HG03108 (cell line): Measurements from ENCODE around the gene USP7.
"Not testable (repeated sequence)": the region's sequence is repeated elsewhere in the genome, so short reads cannot be mapped to it uniquely, and the experiment has no call there.

ENCODE experiments used
- ATAC-seq: cut with Tn5 transposase; IDR thresholded peaks from one replicate; pipeline ENCODE4 v1.9.1; 2021; ENCODE audit warnings: moderate library complexity; ENCODE audit not compliant: unreplicated experiment

Gene USP7

GRCh38 chr16:8882725-8883377 is 80.9 kb downstream of the USP7 start:
- ATAC-seq = no peak

DNA sequence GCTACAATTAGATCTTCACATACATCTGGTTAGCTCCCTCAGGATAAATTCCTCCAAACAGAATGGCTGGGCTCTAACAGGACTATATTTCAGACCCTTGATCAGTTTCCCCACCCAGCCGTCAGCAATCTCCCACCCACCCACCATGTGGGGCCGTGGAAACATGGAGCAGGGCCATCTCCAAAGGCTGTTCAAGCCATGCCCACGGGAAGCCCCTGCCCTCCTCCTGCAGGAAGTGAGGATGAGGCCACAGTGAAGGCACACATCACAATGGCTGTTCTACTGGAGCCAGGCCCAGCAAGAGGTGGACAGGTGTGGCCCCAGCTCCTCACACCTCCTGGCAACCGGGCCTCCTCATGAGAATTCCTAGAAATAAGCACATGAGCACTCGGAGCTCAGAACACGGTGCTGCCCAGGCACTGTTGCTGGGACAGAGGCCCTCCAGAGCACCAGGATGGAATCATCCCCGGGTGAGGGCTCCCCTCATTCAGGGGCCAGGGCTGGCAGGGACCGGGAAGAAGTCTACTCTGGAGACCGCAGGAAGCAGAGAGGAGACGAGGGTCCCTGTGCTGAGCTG is 81.6 kb downstream of the USP7 start, which contains the start of gene LITAFD:
Gene LITAFD (plus strand): TSS at position 311 of the 577 bp plus-strand sequence. CDS start 2,005 bp downstream, outside the sequence.
- ATAC-seq = no peak

DNA sequence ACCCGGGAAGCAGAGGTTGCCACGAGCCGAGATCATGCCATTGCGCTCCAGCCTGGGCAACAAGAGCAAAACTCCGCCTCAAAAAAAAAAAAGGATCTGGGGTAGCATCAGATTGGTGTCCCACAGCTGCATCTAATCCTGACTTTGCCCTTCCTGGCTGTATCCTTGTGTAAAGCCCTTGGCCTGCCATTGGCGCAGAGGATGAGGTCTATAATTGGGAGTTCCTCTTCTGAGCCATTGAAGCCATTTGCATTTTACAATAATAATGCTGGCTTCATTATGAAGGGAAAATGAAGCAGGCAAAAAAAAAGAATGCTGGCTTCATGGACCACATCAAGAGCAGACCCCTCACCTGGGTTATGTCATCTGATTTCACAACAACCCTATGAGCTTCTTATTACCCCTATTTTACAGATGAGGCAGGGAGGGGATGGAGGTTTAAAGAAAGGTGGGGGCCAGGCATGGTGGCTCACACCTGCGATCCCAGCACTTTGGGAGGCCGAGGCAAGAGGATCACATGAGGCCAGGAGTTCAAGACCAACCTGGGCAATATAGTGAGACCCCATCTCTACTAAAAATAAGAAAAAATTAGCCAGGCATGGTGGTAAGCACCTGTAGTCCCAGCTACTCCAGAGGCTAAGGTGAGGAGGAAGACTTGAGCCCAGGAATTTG is 82.7 kb downstream of the USP7 start:
- no peak for ATAC-seq

DNA sequence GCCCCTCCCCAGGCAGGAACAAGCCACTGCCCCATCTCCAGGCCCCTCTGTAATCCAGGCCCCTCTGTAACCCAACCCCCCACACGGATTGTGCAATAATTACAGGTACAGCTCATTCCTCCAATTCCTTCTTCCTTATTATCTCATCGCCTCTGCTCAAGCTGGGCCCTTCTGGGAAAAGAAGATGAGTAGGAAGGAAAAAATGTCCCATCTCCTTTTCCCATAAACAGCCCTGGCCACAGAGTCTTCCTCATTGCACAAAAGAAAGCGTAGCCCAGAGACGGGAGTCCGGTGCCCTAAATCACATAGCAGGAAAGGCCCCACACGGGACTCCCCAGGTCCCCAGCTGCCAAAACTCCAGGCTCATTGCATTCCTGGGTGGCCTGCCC is 85.2 kb downstream of the USP7 start:
- no peak for ATAC-seq

- no peak for ATAC-seq
Observed at GRCh38 chr16:8877894-8878522, 85.7 kb downstream of the USP7 start.

DNA sequence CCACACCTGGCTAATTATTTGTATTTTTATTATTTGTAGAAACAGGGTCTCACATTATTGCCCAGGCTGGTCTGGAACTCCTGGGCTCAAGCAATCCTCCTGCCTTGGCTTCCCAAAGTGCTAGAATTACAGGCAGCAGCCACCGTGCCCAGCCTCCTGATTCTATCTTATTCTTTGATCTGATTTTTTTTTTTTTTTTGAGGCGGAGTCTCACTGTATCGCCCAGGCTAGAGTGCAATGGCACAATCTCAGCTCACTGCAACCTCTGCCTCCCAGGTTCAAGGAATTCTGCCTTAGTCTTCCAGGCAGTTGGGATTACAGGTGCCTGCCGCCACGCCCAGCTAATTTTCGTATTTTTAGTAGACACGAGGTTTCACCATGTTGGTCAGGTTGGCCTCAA is 88.4 kb downstream of the USP7 start:
- ATAC-seq = not testable (repeated sequence)

DNA sequence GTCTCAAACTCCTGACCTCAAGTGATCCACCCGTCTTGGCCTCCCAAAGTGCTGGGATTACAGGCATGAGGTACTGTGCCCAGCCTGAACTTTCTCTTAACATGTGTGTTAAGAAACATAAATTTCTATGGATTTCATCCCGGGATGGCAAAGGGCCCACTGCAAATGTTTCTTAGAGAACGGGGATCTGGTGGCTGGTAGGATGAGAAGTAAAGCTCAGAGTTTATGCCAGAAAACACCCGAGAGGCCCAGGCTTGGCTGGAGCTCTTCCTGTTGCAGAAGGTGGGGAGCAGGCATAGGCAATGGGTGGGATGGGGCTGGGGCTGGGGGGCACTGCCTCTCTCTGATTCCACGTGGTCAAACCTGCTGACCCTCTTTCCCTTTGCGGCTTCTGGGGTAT is 89.3 kb downstream of the USP7 start:
- no peak for ATAC-seq

DNA sequence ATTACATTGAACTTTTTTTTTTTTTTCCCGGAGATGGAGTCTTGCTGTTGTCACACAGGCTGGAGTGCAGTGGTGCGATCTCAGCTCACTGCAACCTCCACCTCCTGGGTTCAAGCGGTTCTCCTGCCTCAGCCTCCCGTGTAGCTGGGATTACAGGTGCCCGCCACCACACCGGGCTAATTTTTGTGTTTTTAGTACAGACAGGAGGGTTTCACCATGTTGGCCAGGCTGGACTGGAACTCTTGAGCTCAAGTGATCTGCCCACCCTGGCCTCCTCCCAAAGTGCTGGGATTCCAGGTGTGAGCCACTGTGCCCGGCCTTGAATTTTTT is 89.9 kb downstream of the USP7 start:
- ATAC-seq = not testable (repeated sequence)

DNA sequence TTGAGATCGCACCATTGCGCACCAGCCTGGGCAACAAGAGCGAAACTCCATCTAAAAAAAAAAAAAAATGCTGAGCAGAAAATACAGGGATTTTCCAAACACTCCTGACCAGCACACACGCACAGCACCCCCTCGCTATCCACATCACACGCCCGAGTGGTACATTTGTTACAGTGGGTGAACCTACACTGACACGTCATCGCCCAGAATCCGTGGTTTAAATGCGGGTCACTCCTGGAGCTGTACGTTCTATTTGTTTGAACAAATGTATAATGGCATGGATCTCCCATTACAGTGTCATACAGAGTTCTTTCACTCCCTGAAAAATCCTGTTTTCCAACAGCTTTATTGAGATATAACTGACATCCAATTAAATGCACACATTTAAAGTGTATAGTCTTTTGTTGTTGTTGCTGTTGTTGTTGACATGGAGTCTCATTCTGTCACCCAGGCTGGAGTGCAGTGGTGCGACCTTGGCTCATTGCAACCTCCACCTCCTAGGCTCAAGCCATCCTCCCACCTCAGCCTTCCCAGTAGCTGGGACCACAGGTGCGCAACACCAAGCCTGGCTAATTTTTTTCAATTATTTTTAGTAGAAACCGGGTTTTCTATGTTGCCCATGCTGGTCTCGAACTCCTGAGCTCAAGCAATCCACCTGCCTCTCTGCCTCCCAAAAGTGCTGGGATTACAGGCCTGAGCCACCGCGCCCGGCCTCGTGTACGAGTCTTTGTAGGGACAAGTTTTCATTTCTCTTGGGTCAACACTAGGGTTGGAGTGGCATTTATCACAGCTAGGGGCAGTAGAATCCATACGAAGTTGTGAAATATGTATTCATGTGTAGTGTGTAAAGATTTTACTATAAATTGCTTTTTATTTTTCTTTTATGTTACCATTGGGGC is 90.5 kb downstream of the USP7 start:
- no peak for ATAC-seq

- no peak for ATAC-seq
Observed at GRCh38 chr16:8872071-8872470, 91.6 kb downstream of the USP7 start.

DNA sequence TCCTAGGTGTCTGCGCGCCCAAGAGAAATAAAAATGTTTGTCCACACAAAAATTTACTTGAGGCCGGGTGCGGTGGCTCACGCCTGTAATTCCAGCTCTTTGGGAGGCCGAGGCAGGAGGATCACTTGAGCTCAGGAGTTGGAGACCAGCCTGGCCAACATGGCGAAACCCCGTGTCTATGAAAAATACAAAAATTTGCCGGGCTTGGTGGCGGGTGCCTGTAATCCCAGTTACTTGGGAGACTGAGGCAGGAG is 93.8 kb downstream of the USP7 start:
- ATAC-seq = not testable (repeated sequence)

DNA sequence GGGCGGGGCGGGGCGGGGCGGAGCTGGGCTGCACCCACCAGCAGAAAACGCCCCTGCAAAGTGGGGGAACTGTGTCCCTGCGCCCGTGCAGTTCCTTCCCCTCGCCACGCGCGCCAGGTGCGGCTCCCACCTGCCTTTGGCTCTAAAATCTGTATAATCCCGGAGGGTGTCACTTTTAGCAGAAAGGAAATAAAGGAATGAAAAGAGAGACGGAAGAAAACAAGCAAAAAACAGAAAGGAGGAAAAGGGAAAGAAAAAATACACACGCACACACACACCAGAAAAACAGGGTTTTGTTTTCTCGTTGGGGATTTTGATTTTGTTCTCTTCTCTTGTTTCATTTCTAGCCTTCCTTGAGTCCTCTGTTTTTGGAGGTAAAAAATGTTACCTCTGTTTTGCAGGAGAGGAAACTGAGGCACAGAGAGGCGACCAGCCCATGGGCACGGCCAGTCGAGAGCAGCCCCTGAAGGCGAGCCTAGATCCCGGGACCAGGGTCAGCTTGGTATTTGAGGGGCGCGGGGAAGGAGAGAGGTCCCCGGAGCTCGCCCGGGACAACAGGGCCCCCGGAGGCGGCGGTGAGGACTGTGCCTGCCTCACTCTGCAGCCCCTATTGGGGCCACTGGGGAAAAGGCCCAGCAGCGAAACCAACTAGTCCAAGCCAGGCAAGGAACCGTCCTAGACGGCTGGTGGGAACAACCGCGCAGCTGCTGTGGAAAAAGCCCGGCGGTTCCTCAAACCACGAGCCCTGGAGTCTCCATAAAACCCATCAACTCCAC is 94.3 kb downstream of the USP7 start:
- no peak for ATAC-seq

- ATAC-seq = peak; percentile 66
Observed at GRCh38 chr16:8868416-8869211, 95.1 kb downstream of the USP7 start, which contains the start of gene CARHSP1. CARHSP1 (minus strand) TSS chr16:8869006; CDS start chr16:8859328, 9,678 bp downstream.

DNA sequence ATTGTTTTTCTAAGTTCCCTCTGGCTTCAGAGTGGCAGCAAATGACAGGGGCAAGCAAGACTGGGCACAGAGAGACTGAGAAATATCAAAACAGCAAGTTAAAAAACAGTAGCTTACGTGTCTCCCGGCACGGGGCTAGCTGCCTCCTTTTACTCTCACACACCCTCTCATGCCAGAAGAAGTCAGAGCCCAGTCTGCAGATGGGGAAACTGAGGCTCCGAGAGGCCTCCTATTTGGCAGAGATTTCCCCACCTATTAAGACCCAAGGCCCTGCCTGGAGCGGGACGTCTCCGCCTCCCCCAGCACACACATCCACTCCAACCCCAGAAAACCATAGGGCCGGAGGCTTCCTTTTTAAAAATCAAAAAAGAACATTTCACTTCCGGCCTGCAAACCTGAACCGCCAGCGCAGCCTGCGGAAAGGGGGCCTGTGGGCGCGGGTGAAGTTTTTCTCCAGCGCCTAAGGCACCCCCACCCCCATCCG is 95.7 kb downstream of the USP7 start:
- no peak for ATAC-seq

- ATAC-seq = no peak
Observed at GRCh38 chr16:8867216-8867931, 96.3 kb downstream of the USP7 start.

- ATAC-seq = no peak
Observed at GRCh38 chr16:8866884-8867215, 96.9 kb downstream of the USP7 start.

GRCh38 chr16:8866118-8866883 is 97.4 kb downstream of the USP7 start:
- ATAC-seq = no peak
